CD4-positive, alpha-beta memory T cell (primary cell): ENCODE data around the gene LDHAL6B. TPM values are rescaled to one million over a fixed set of nuclear protein-coding genes. Genes with fewer than 3 reads are reported as not detected.

Source experiments
- CTCF ChIA-PET: fragments of 350-600 bp; sonication (Branson Sonifier 250); formaldehyde crosslinking; loops from one replicate; lab custom pipeline; 2021; ENCODE audit warnings: inconsistent platforms; ENCODE audit not compliant: partially characterized antibody; lab: Charles Lee
- POLR2A ChIA-PET: fragments of 350-600 bp; sonication (Branson Sonifier 250); formaldehyde crosslinking; loops from one replicate; lab custom pipeline; 2021; ENCODE audit not compliant: partially characterized antibody; lab: Charles Lee
- DNase-seq, 5 donors: peaks; one replicate each; pipeline versions ENCODE4 v3.0.0 to v3.0.0-alpha.2; 2020 to 2022; ENCODE audit warnings: mixed read lengths in 1 of 5
- H3K27ac ChIP-seq: one replicate; pipeline ENCODE4 v1.7.0; 2013; ENCODE audit warnings: low read depth, low read length
- H3K27me3 ChIP-seq: 2 replicates; pipeline ENCODE4 v1.7.0; 2013; ENCODE audit warnings: mild to moderate bottlenecking, low read length, moderate library complexity; ENCODE audit not compliant: insufficient read depth
- H3K36me3 ChIP-seq: 2 replicates; pipeline ENCODE4 v1.7.0; 2013; ENCODE audit warnings: mild to moderate bottlenecking, low read length, moderate library complexity; ENCODE audit not compliant: insufficient read depth
- H3K4me1 ChIP-seq: 2 replicates; pipeline ENCODE4 v1.7.0; 2013; ENCODE audit warnings: mild to moderate bottlenecking, low read length, moderate library complexity; ENCODE audit not compliant: insufficient read depth
- H3K4me3 ChIP-seq, 2 donors: one replicate each; pipeline ENCODE4 v1.7.0; 2013; ENCODE audit warnings: low read length in 2 of 2, mild to moderate bottlenecking in 1 of 2
- H3K9me3 ChIP-seq, 2 donors: one replicate each; pipeline ENCODE4 v1.7.0; 2013; ENCODE audit warnings: low read length in 2 of 2, control low read depth in 1 of 2; ENCODE audit not compliant: control insufficient read depth in 1 of 2
- H3K27ac Mint-ChIP-seq, 7 donors: one replicate each; pipeline ENCODE4 v1.8.0; 2020 to 2021; ENCODE audit warnings: mixed read lengths in 7 of 7, mild to moderate bottlenecking in 6 of 7, inconsistent platforms in 3 of 7, moderate library complexity in 3 of 7
- H3K27me3 Mint-ChIP-seq, 2 donors: one replicate each; pipeline ENCODE4 v1.8.0; 2020 to 2021; ENCODE audit warnings: mixed read lengths in 2 of 2
- H3K36me3 Mint-ChIP-seq, 2 donors: one replicate each; pipeline ENCODE4 v1.8.0; 2020 to 2021; ENCODE audit warnings: mixed read lengths in 2 of 2, inconsistent platforms in 1 of 2, mild to moderate bottlenecking in 1 of 2
- H3K4me1 Mint-ChIP-seq, 4 donors: one replicate each; pipeline ENCODE4 v1.8.0; 2020 to 2021; ENCODE audit warnings: mixed read lengths in 4 of 4, mild to moderate bottlenecking in 1 of 4
- H3K4me3 Mint-ChIP-seq, 8 donors: one replicate each; pipeline ENCODE4 v1.8.0; 2020 to 2021; ENCODE audit warnings: mixed read lengths in 8 of 8, mild to moderate bottlenecking in 7 of 8, moderate library complexity in 6 of 8, inconsistent platforms in 3 of 8
- H3K9me3 Mint-ChIP-seq, 8 donors: one replicate each; pipeline ENCODE4 v1.8.0; 2020 to 2021; ENCODE audit warnings: mixed read lengths in 8 of 8, mild to moderate bottlenecking in 5 of 8, inconsistent platforms in 3 of 8, moderate library complexity in 1 of 8
- intact Hi-C: fragments of 100-400 bp; cut with micrococcal nuclease; formaldehyde crosslinking; loops from one replicate; pipeline ENCODE4 v1.15.1; 2023
- polyA plus RNA-seq, 2 donors: library from polyadenylated mRNA; unstranded; fragments of 300-500 nt; fragmentation: Illumina TruSeq; gene quantifications; one replicate each; pipeline ENCODE4 v1.2.3, GENCODE V29; 2021
- total RNA-seq, 2 experiments: library from RNA; stranded (reverse); gene quantifications; one replicate each; pipeline ENCODE4 v1.2.3, GENCODE V29; 2021

The LDHAL6B gene
- total and polyA plus RNA-seq, 4 experiments from 2014 or later = not detected

DNA sequence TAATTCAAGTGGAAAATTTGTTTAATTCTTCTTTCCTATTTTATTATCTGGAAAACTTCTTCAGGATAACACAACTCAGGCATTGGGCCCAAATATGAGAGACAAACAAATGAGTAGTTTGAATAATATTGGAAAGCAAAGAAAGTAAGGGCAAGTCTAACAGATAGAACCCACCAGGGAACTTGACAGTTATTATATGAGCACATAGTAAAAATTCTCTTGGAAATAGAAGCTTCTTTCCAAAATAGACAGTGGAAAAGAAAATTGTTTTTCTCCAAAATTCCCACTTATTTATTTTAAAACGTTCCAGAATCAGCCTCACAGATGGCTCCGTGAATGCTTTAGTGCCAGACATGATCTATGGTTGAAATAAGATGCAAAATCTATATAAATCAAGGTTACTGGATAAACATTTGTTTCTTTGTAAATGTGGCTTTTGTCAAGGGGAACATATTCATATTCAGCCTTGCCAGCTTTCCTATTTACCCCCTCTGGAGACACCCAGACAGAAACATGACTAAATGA is 23.9 kb downstream of the LDHAL6B start:
- no peaks in the 10 kb centered on the region for H3K9me3 ChIP-seq
- H3K4me1 ChIP-seq = no peaks in the 10 kb centered on the region
- ChIA-PET POLR2A (no interaction called here), CTCF (no interaction called here)
- H3K4me3 ChIP-seq = no peak overlapping the region
- H3K36me3 Mint-ChIP-seq = no peaks in the 10 kb centered on the region
- H3K27me3 Mint-ChIP-seq = peaks cover 0 to 4% of the 10 kb centered on the region in 2 donors
- peaks cover 0 to 9% (median 1%) of the 10 kb centered on the region in 4 donors for H3K4me1 Mint-ChIP-seq
- no peak overlapping the region for H3K27ac Mint-ChIP-seq
- H3K9me3 Mint-ChIP-seq = no peaks in the 10 kb centered on the region
- no peaks in the 10 kb centered on the region for H3K36me3 ChIP-seq
- no peak for DNase-seq
- intact Hi-C loops = no loop called here
- H3K27me3 ChIP-seq = no peaks in the 10 kb centered on the region
- no peak overlapping the region for H3K4me3 Mint-ChIP-seq
- no peak overlapping the region for H3K27ac ChIP-seq

DNA sequence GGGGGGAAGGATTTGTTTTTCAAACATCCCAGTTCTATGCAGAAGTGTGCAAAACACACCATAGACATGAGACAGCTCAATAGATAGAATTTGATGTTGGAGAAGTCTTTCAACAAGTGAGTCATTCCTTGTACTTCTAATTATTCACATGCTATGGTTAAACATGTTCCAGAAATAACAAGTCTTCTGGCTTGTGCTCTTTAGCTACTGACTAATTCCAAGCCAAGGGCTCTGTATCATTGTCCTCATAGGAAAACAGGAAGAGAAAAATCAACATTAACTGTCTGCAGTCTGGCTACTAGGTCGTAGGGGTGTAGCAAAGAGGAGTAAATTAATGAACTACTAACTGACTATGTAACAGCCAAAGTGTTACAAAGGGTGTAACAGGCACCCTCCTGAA is 25.8 kb downstream of the LDHAL6B start:
- DNase-seq = no peak
- Mint-ChIP-seq H3K36me3 (no peaks in the 10 kb centered on the region), H3K27ac (no peak overlapping the region), H3K9me3 (no peaks in the 10 kb centered on the region), H3K4me3 (no peak overlapping the region), H3K4me1 (peaks cover 0 to 4% (median 1%) of the 10 kb centered on the region in 4 donors), H3K27me3 (peaks cover 0 to 4% of the 10 kb centered on the region in 2 donors)
- intact Hi-C loops = no loop called here
- no peak overlapping the region for H3K27ac ChIP-seq
- no peaks in the 10 kb centered on the region for H3K4me1 ChIP-seq
- CTCF ChIA-PET = no interaction called here
- no peak overlapping the region for H3K4me3 ChIP-seq
- no peaks in the 10 kb centered on the region for H3K27me3 ChIP-seq
- H3K36me3 ChIP-seq = no peaks in the 10 kb centered on the region
- H3K9me3 ChIP-seq = no peaks in the 10 kb centered on the region
- POLR2A ChIA-PET = no interaction called here

DNA sequence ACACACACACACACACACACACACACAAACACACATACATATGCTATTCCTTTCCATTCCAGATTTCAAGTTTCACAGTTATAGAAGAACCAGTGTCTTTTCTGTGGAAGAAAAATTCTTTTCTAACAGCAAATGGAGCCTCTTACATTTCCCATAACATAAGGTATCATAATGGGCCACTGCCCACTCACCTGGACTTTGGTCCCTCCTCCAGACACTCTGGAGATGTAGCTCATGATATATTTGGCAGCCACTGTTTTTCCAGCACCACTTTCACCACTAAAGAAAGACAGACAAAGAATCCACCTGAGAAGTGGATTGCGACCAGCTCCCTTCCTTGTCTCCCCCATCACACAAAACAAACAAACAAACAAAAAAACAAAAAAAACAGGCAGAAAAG is 29.8 kb downstream of the LDHAL6B start:
- Histone ChIP-seq H3K27ac (no peak overlapping the region), H3K27me3 (no peaks in the 10 kb centered on the region), H3K4me3 (no peak overlapping the region), H3K36me3 (no peaks in the 10 kb centered on the region), H3K4me1 (no peaks in the 10 kb centered on the region), H3K9me3 (no peaks in the 10 kb centered on the region)
- H3K27me3 Mint-ChIP-seq = peaks cover 0 to 7% of the 10 kb centered on the region in 2 donors
- intact Hi-C loops = no loop called here
- H3K9me3 Mint-ChIP-seq = no peaks in the 10 kb centered on the region
- no peak overlapping the region for H3K4me3 Mint-ChIP-seq
- CTCF ChIA-PET = no interaction called here
- DNase-seq = no peak
- no peaks in the 10 kb centered on the region for H3K4me1 Mint-ChIP-seq
- H3K36me3 Mint-ChIP-seq = no peaks in the 10 kb centered on the region
- POLR2A ChIA-PET = no interaction called here
- H3K27ac Mint-ChIP-seq = no peak overlapping the region

DNA sequence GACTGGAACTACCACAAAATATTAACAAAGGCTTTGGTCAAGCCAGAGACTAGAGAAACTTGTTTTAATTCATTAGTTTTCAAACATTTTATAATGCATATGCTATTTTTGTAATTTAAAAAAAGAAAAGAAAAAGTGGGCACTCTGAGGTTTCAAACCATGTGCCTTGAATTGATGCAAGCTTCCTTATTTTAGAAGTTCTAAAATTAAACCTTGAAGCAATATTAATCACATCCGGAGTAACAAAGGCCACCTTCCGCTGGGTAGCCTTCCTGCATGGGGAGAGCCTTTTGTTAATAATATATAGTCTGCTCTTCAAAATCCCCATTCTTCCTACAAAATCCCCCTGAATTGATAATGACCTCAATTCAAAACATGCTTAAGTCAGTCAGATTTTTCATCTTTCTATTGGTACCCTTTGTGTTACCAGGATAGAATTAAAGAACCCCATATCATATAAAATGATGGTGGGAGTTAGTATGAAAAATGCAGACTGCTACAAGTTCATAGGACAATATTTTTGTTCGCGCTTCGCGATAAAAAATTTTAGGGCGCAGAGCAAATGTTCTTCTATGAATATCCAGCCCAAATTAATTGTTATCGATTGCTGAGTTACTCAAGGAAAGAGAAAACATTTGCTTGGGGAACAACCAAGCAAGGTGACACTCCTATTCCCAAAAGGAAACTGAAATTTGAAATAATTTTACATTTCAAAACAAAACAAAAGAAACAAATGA is 30.6 kb downstream of the LDHAL6B start:
- intact Hi-C loops = no loop called here
- ChIA-PET POLR2A (no interaction called here), CTCF (interaction anchor here (1.4 kb wide), 1 partner anchor 10 kb away, joined by 6 read pairs; no protein-coding TSS in a partner anchor)
- Mint-ChIP-seq H3K4me3 (no peak overlapping the region), H3K27me3 (peaks cover 0 to 8% of the 10 kb centered on the region in 2 donors), H3K27ac (no peak overlapping the region), H3K9me3 (no peaks in the 10 kb centered on the region), H3K4me1 (no peaks in the 10 kb centered on the region), H3K36me3 (no peaks in the 10 kb centered on the region)
- DNase-seq = no peak
- no peaks in the 10 kb centered on the region for H3K36me3 ChIP-seq
- H3K4me1 ChIP-seq = no peaks in the 10 kb centered on the region
- H3K4me3 ChIP-seq = no peak overlapping the region
- no peaks in the 10 kb centered on the region for H3K27me3 ChIP-seq
- H3K27ac ChIP-seq = no peak overlapping the region
- no peaks in the 10 kb centered on the region for H3K9me3 ChIP-seq

DNA sequence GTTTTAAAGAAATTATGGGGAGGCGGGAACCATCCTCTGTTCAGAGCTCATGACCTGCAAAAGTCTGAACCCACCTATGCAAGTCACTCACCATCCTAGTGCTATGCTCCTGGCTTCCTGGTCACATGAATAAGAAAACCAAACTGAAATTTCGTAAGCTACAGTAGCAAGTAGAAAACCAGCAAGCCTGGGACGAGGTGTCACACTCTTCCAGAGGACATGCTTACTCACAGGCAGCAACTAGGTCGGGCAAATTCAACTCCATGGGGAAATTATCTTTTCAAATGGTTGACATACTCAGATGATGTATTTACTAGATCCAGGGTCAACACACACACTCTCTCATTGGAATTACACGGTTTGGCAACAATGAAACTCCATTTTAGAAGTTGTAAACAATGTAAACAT is 31.3 kb downstream of the LDHAL6B start:
- intact Hi-C loops = no loop called here
- Histone ChIP-seq H3K4me1 (no peaks in the 10 kb centered on the region), H3K36me3 (no peaks in the 10 kb centered on the region), H3K27me3 (no peaks in the 10 kb centered on the region), H3K4me3 (no peak overlapping the region), H3K27ac (no peak overlapping the region), H3K9me3 (no peaks in the 10 kb centered on the region)
- Mint-ChIP-seq H3K9me3 (no peaks in the 10 kb centered on the region), H3K27ac (no peak overlapping the region), H3K36me3 (no peaks in the 10 kb centered on the region), H3K27me3 (peaks cover 0 to 9% of the 10 kb centered on the region in 2 donors), H3K4me1 (no peaks in the 10 kb centered on the region), H3K4me3 (no peak overlapping the region)
- no peak for DNase-seq
- CTCF ChIA-PET = interaction anchor here (1.4 kb wide), 1 partner anchor 9 kb away, joined by 6 read pairs; no protein-coding TSS in a partner anchor
- POLR2A ChIA-PET = no interaction called here

DNA sequence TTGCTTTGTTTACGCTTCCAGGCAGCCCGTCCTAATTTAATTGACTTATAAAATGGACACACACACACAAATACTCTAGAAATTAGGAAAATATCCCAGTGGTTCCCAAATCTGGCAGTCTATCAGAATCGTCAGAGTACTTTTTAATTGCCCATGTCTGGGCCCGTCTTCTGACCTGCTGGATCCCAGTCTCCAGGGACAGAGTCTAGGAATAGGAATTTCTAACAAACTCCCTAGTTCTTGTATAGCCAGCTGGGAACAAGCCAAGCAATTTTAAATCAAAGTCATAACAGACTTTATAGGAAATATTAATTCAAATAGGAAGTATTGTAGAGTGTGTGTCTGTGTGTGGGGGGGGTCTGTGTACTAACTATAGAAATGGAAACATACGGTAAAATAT is 33.4 kb downstream of the LDHAL6B start:
- ChIA-PET CTCF (no interaction called here), POLR2A (no interaction called here)
- H3K4me3 ChIP-seq = no peak overlapping the region
- H3K27me3 ChIP-seq = no peaks in the 10 kb centered on the region
- no peaks in the 10 kb centered on the region for H3K36me3 ChIP-seq
- Mint-ChIP-seq H3K4me3 (no peak overlapping the region), H3K27me3 (peaks cover 0 to 9% of the 10 kb centered on the region in 2 donors), H3K4me1 (no peaks in the 10 kb centered on the region), H3K36me3 (no peaks in the 10 kb centered on the region), H3K27ac (no peak overlapping the region), H3K9me3 (no peaks in the 10 kb centered on the region)
- intact Hi-C loops = no loop called here
- no peaks in the 10 kb centered on the region for H3K4me1 ChIP-seq
- DNase-seq = no peak
- H3K27ac ChIP-seq = no peak overlapping the region
- no peaks in the 10 kb centered on the region for H3K9me3 ChIP-seq

DNA sequence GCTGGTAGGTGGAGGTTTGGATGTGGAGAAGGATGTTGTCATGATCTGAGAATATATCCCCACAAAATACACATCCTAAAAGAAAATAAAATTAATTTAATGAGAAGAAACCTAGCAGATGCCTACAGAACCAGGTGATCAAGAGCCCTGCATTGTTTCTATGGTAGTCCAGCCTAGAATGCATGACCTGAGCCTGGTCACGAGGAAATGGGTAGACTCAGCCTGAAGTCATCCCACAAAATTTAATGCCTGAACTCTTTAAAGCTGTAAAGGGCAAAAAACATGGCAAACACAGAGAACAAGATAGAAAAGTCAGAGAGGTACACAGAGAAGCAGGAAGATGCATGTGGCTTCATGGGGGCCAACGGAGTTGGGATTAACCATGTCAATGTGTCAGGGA is 36.0 kb downstream of the LDHAL6B start:
- Mint-ChIP-seq H3K4me1 (no peaks in the 10 kb centered on the region), H3K27me3 (peaks cover 0 to 5% of the 10 kb centered on the region in 2 donors), H3K36me3 (no peaks in the 10 kb centered on the region), H3K4me3 (no peak overlapping the region), H3K9me3 (no peaks in the 10 kb centered on the region), H3K27ac (no peak overlapping the region)
- intact Hi-C loops = no loop called here
- H3K27me3 ChIP-seq = no peaks in the 10 kb centered on the region
- POLR2A ChIA-PET = no interaction called here
- no peaks in the 10 kb centered on the region for H3K9me3 ChIP-seq
- H3K36me3 ChIP-seq = no peaks in the 10 kb centered on the region
- H3K27ac ChIP-seq = no peak overlapping the region
- H3K4me3 ChIP-seq = no peak overlapping the region
- H3K4me1 ChIP-seq = no peaks in the 10 kb centered on the region
- no peak for DNase-seq
- CTCF ChIA-PET = no interaction called here
